Measurements from ENCODE around the gene ODAD4.
A peak's percentile ranks its signal among the peaks of the same experiment; 100 is the strongest.

Gene ODAD4

GRCh38 chr17:41930009-41930832 is at the start of gene ODAD4:
TSS of gene ODAD4 (plus strand) at chr17:41930617. CDS start at chr17:41930724, 107 bp downstream.
- peak; percentile 99 for DNase-seq

GRCh38 chr17:41882756-41883155 is 47.7 kb upstream of the ODAD4 start:
- no peak for DNase-seq

GRCh38 chr17:41885733-41886132 is 44.7 kb upstream of the ODAD4 start:
- DNase-seq: no peak

- no peak for DNase-seq
Measured at GRCh38 chr17:41888332-41888965, 42.0 kb upstream of the ODAD4 start.

GRCh38 chr17:41891135-41892020 is 39.0 kb upstream of the ODAD4 start:
- DNase-seq: no peak

GRCh38 chr17:41892021-41892376 is 38.4 kb upstream of the ODAD4 start:
- no peak for DNase-seq

GRCh38 chr17:41893384-41893783 is 37.0 kb upstream of the ODAD4 start:
- DNase-seq: no peak

GRCh38 chr17:41894791-41895331 is 35.6 kb upstream of the ODAD4 start:
- no peak for DNase-seq

GRCh38 chr17:41895617-41896016 is 34.8 kb upstream of the ODAD4 start:
- DNase-seq: no peak

GRCh38 chr17:41896726-41897125 is 33.7 kb upstream of the ODAD4 start:
- no peak for DNase-seq

- no peak for DNase-seq
Measured at GRCh38 chr17:41901646-41902045, 28.8 kb upstream of the ODAD4 start.

- no peak for DNase-seq
Measured at GRCh38 chr17:41904242-41904841, 26.1 kb upstream of the ODAD4 start.

- no peak for DNase-seq
Measured at GRCh38 chr17:41905172-41905571, 25.2 kb upstream of the ODAD4 start.

- no peak for DNase-seq
Measured at GRCh38 chr17:41906465-41907184, 23.8 kb upstream of the ODAD4 start.

- DNase-seq: no peak
Measured at GRCh38 chr17:41907185-41907556, 23.2 kb upstream of the ODAD4 start.

GRCh38 chr17:41907633-41908539 is 22.5 kb upstream of the ODAD4 start:
- no peak for DNase-seq

- DNase-seq: no peak
Measured at GRCh38 chr17:41909088-41909487, 21.3 kb upstream of the ODAD4 start.

GRCh38 chr17:41910701-41911391 is 19.6 kb upstream of the ODAD4 start:
- no peak for DNase-seq

- DNase-seq: no peak
Measured at GRCh38 chr17:41912925-41913324, 17.5 kb upstream of the ODAD4 start.

- no peak for DNase-seq
Measured at GRCh38 chr17:41913798-41914197, 16.6 kb upstream of the ODAD4 start.
